Dedifferentiated amniotic fluid mesenchymal stem cell (primary cell): ENCODE results near the gene KCNA10.

ENCODE experiments used
- DNase-seq: peaks from one replicate; pipeline ENCODE4 v3.0.0-alpha.2; 2016; ENCODE audit errors: extremely low spot score

Gene KCNA10

DNA sequence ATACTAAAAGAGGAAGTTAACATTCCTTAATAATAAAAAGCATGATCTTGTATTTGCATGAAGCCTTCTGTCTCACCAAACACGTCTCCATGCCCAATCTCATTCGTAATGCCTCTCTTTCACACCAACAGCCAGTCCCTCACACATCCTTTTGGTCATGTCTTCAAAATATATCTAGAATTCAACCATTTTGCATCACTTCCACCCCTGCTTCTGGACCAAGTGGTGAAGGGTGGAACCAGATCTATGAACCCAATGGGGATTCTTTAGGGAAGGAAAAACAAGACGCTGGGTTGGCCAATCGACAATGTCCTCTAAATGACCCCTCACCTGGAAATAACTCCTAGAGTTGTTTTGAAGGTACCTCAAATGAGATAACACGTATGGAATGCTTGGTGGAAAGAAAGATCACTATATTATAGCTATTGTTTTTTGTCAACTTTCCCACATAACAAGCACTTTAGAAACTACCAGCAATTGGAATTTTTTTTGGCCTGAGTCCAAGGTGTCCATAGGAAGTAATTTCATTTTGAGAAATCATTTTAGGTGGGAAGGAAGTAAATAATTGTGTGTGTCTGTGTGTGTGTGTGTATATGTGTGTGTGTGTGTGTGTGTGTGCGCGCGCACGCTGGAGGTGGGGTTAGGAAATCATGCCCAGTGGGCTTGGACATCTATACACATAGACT lies at the start of gene KCNA10:
Gene KCNA10 (minus strand): TSS at position 51 of the 686 bp plus-strand sequence. CDS start 388 bp downstream, outside the sequence.
- no peak for DNase-seq

DNA sequence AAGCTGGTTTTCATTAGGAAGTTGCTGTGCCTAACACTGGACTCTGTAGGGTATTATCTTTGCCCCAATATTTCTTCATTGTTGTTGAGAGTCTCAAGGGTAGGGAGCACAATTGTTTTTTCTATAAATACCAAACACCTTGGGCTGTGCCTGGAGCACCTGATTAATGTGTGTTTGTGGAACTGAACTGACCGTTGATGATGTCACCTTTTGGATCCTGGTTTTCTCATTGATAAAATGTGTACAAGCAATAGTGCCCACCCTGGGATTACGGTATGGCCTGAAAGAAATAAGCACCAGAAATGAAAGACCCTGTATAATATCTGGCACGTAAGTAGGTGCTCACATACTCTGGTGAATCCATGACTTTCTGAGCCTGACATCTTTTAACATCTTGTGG lies 47.9 kb upstream of the KCNA10 start:
- DNase-seq = no peak

DNA sequence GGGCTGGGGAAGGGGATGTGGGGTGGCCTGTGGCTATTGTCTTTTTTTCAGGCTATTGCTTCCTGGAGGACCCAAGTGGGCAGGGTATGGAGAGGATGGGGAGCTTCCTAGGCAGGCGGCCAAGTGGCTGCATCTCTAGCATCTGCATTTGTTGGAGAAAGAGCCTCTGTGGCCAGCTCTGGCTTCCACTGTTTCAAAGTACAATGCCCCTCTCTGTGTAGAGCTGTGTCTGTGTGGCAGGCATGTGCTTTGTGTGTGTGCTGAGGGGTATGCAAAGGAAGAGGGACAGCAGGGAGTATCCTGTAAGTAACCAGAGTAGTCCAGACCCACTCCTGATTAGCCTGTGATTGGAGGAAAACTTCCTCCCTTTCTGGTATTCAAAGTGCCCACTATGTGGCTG lies 46.6 kb upstream of the KCNA10 start:
- no peak for DNase-seq

DNA sequence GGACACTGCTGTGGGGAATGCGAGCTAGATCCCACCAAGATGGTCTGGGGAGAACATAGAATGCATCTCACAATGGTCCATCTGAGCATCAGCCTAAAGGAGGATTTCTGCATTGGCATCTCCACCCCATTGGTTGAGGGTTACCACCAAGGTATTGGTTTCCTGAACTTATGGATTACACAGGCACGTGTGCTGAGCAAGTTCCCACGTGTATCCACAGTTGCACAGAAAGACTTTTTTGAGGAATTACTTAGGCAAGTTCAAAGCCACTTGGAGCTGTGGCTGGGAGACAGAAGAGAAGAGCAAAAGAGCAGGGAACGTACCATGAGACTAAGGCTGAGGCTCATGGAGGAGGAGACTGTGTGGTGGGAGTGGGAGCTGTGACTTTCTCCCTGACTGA lies 44.1 kb upstream of the KCNA10 start:
- no peak for DNase-seq

DNA sequence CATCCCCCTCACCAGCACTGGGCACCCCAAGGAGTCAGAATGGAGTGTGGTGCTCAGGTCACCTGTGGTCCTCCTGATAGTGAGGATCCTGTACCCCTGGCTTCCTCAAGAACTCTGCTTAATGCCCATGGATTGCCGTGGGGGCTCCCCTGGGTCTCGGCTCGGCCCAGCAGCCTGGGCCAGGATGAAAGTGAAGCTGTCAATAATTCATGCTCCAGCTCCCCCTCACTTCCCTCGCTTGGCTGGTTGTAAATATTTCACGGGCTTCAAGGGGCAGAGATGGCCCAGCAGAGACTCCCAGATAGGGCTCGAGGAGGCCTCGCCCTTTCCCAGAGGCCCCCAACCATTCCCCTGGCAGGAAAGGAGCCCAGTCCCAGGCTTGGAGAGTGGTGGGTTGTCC lies 42.6 kb upstream of the KCNA10 start:
- no peak for DNase-seq

DNA sequence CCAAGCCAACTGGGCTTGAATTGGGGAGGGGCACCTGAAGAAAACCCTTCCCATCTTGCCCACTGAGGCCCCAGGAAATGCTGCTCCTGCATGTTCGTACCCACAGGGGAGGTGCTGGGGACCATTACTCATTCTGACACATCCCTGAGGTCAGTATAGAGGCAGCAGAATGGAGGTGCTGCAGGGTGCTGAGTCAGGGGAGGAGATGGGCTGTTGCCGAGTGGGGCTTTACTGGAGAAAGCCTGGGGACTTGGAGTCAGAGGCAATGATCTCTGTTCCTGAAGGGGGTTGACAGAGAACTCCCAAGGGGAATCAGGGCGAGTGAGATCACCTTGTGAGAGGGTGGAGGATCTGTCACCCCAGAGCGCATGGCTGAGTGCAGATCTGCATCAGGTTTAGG lies 40.2 kb upstream of the KCNA10 start:
- no peak for DNase-seq

DNA sequence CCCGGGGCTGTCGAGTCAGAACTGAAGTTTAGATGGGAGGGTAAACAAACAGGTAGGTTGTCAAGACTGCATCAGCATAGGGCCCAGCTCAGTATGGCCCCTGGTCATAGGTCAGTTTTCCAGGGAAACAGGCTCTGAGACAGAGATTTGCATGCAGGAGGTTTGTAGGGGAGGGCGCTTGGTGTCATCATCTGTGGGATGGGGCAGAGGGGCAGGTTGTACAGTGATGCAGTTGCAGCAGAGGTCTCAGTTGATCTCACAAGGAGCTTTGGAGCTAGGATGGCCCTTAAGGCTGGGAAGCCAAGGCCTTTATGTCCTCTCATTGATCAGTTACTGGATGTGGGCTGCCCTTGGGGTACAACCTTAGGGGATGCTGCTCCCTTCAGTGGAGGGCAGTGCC lies 38.5 kb upstream of the KCNA10 start:
- DNase-seq = no peak

DNA sequence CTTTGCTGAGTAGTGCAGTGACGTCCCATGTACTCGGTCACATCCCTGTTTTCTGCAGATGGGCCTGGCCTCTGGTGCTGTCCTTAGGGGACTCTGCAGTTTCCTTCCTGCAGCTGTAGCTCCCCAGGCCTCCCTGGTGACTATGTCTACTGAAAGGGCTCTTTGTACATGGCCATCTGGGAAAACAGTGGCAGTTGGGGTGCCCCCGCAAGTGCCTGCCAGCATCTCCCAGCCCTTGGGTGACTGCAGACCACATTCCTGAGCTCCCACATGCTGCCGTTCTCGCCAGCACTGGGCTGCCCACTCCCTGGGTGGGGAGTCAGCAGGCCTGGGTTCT lies 37.5 kb upstream of the KCNA10 start:
- no peak for DNase-seq

DNA sequence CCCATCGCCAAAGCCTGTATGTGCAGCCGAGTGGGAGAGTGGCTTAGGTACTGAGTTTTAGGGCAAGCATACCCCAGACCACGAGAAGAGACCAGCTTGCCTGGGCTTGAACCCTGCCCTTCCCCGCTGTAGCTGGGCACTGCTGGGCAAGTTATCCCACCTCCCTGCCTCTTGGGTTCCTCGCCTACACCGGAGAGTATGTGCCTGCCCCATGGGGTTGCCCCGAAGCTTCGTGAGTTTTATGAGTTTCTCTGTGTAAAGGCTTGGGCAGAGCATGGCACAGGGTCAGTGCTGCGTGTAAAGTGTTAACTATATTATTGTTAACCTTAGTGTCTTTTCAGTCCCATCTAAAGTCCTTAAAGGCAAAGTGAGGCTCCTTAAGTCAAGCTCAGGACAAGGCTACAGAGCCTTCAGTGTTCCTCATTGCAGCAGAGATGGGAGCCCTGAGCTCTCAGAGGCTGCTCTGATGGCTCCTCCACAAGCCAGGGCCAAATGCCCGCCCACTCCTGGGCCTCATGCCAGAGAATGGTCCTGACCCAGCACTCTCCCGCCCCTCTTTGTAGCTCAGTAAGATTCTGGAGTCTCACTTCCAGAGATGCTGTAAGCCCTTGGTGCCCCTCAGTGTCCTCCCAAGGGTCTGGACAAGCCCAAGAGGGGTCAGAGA lies 37.0 kb upstream of the KCNA10 start:
- DNase-seq = no peak

DNA sequence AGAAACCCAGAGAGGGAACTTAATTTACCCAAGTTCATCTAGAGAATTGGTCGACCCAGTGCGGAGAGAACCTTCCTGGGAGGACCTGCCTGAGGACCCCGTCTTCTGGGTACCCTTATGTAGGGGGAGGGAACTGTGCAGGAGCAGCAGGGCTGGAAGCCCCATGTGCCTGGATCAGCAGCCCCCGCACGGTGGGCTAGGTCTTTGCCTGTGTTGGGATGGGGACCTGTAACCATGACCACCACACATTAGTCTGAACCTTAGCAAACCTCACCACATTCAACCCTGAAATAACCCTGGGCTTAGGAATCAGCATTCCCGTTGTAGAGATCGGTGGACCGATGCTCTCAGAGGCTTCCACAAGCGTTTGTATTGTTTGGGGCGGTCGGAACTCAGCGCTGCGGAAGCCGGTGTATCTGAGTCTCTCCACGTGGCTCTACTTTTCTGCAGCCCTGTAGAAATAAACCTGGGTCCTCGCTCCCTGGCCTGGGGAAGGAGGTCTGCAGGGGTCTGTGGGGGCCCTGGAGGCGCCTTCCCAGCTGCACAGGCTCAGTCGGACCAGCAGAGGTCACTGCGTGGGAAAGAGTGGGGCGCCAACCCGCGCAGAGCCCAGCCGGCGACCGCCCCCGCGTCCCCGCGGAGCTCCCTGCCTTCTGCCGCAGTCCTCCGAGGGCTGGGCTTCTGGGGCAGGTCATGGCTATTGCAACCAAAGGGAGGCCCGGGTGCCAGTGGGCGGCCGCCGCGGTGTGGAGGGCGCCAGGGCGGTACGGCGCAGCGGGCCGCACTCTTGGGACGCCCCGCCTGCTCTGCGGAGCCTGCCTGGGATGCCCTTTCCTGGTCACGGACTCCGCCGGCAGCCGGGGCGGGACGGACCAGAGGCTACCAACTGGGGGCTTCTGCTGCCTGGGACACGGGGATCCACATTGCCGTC lies 36.2 kb upstream of the KCNA10 start:
- no peak for DNase-seq

DNA sequence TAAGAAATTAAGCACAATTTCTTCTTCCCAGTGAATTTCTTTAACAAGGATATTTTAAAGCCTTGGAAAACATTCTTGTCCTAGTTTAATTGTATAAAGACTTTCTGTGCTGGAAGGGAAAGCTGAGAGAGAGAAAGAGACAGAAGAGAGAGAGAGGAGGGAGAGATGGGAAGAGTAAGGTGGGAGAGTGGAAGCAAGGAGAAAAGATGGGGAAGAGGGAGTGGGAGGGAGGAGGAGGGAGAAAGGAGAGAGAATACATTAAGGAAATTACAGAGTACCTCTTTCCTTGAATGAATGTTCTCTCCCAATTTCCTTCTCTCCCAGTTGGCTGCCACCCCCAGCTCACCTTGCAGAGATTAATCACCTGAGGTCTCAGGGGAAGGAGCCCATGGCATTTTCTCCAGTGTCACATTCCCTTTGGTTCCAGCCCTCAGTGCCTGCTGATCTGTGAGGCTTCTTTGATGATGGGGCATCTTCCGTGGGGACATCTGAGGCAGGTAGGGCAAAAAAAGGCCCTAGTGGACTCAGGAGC lies 32.4 kb upstream of the KCNA10 start:
- DNase-seq = no peak

DNA sequence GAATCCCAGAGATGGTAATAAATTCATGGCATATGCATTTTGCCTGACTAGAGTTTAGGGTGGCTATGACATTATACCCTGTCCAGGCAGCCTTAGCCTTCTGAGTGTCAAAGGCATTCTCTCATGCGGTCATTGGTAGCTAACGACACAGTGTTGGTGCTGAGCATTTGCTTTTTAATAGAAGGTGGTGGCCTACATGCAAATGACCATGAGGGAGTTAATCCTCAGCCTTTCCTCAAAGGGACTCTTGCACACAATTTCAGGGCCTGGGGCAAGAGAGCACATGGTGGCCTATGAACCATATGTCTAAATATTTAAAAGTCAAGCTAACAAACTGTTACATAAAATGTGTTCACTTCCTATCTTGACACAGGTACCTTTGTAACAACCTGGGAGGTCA lies 30.9 kb upstream of the KCNA10 start:
- DNase-seq = no peak

DNA sequence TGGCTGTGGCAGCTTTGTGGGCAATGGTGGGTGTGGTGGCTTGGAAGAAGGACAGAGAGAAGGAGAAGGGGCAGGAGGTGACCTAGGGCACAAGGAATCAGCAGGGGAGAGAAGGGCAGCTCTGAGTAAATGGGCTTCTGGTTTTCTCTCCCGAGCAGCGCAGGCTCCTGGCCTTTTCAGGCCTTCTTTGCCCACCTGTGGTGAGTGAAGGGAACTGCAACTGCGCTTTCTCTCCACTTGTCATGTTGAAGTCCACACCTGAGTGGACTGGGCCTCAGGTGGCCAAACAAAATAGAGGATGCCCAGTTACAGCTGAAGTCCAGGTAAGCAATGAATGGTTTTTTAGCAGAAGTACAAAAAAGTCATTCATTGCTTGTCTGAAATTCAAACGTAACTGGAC lies 29.4 kb upstream of the KCNA10 start:
- DNase-seq = no peak

DNA sequence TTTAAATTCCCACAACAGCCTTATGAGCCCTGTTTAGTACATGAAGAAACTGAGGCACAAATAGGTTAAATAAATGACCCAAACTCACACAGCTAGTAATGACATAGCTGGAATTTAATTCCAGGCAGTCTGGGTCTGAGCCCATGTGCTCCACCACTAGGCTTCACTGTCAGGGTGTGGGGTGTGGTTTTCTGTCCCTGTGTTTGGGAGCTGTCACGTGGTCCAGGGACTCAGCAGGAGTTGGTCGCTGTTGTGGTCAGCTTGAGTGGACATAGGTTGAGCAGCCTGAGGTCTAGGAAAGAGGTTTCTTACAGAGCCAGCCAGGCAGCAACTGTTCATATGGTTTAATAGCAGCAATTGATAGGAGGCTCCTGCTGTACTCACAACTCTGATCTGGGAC lies 28.0 kb upstream of the KCNA10 start:
- DNase-seq = no peak

DNA sequence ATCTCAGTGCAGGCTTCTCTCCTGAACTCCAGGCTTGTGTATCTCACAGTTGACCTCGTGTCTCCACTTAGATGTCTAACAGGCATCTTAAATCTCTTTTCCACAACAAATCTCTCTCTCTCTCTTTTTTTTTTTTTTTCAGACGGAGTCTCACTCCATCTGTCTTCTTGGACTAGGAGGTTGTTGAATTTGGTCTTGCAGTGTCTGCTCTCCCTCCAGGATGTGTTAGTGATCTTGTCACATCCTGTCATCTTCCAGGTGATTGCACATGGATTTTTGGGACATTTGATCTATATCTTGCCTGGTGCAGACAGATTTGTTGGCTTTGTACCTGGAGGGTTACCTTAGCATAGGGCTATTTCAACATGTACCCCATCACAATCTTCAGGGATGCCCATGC lies 26.5 kb upstream of the KCNA10 start:
- DNase-seq = no peak

DNA sequence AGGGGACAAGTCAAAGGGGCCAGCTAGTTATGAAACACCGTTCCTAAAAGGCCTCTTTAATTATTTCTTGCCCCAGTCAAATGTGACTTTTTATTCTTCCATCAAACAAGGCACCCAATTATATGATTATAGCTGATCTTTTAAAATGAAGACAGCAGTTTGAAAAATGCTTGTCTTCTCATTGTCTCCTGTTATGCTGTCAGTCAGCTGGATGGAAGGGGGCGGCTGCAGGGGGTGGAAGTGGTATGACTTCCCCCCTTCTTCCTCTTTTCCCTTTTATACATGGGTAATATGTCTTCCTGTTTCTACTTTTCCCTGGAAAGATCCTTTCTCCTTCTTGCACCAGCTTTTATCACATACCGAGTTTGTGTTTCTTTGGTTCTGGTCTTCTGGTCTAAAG lies 25.8 kb upstream of the KCNA10 start:
- DNase-seq = no peak

DNA sequence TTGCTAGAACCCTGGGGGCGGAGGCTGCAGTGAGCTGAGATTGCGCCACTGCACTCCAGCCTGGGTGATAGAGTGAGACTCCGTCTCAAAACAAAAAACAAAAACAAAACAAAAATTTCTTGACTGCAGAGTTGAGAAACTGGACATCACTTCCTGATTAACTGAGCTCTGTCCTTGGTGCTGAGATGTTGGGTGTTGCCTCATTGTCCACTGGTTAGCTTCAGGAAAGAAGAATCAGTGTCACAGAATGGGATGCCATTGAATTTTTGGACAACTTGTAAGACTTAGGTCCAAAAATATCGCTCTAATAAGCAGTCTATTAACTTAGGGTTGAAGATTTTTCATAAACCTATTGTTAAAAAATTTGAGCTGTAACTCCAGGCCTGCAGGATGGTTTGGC lies 23.8 kb upstream of the KCNA10 start:
- peak; percentile 49 for DNase-seq

DNA sequence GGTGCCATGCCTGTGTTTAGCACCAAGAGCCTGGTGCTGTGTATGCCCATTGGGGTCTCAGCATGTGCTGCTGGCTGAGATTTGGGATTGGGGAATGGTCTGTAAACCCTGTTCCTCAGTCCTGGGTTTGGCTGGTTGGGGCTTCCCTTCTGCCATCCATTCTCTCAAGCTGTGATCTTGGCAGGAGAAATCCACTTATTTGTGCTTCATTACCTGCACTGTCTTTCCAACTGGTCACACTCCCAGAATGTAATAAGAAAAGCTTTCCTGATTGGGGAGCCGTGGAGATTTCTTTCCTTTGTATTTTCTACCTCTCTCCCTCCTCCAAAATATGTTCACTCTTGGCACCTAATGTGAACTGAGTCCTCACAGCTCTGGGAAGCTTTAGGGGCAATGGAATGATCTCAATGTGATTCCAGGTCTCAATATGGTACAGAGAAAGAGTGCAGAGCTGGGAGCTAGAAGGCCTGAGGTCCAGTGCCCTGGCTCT lies 23.0 kb upstream of the KCNA10 start:
- DNase-seq = no peak

DNA sequence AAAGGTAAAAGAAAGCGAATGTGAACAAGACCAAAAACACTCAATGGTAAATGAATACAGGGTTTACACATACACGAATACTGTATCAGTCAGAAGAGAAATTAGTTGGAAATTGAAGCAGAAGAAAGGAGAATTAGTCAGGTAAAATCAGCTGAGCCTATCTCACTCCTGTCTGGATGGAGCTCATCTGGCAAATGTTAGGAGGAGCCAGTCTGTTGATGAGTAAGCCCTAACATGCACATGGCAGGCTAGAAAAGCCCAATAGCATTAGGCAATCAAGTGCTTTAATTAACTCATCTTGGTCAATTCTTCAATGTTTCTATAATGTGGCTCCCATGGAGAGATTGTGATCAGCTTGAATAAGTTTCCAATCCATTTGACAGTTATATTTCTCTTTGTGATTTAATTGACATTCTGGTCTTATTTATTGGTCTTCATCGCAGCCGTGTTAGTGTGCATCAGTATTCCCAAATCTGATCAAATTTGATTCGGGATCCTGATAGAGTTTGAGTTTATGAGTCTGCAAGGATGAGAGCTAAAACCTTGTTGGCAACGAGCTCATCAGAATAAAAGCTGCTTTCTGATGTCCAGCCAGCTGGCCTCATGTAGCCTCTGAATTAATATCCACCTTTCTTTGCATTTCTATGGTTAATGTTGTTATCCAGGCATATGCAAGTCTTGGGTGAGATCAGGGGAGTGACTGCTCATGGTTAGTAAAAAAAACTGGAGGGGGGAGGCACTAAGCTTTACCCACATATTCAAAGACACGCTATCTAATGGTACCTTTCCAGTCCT lies 22.1 kb upstream of the KCNA10 start:
- DNase-seq = no peak

DNA sequence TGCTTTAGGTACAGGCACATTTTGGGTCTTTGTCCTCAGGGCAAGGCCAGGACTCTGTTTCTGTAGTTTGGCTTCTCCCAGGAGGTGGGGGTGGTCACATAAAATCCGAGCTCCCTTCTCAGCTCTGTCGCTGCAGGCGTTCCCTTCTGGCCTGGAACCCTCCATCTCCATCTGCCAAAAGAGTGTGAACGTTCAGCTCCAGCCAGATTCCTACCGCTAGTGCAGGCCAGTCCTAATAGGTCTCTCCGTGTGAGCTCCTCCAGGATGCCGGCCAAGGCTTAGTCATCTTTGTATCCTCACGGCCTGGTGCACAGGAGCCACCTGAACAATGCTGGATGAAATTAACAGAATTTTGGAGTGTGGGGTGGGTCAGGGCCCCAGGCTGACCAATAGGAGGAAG lies 19.9 kb upstream of the KCNA10 start:
- no peak for DNase-seq

DNA sequence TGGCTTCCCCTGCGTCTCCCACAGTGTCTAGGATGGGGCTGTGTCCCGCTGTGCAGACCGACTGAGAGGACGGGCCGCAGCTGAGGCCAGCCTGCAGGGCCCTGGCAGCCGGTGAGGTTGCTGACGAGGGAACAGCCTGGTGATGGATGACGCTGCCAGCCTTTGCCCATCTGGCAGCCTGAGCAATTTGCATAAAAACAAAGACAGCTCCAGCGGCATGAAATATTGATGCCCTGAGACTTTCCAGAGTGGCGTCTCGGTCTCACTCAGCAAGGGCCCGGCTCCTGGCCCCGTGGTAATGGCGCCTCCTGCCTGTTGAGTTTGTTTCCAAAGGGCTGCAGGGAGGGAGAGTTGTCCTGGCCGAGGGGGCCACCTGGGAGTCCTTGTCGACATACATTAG lies 19.1 kb upstream of the KCNA10 start:
- DNase-seq = no peak

DNA sequence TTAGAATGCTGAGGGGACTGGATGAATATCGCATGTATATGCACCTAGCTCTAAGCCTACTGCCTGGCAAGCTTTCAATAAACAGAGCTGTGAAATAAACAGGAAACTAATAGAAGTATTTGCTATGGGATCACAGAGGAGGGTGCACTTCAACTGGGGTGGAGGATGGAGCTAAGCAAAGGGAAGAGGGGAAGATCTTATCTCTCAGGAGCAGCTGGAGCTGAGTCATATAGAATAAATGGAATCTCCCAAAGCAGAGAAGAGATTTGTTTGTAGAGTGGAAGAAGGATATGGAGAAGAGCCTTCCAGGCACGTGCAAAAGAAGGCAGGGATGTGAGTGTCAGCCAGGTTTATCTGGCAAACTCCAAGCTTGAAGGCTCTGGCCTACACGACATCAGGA lies 17.0 kb upstream of the KCNA10 start:
- no peak for DNase-seq
